ENCODE data around the gene DIDO1. TPM values are rescaled to one million over a fixed set of nuclear protein-coding genes. Genes with fewer than 3 reads are reported as not detected.
A peak's percentile ranks its signal among the peaks of the same experiment; 100 is the strongest.

DIDO1 gene
- total RNA-seq, 2 donors from 2014 or later: 63.8 to 80.4 TPM

- Histone ChIP-seq H3K27me3 (replicated peaks; ENCODE audit: insufficient read depth) (no peaks in the 10 kb centered on the region), H3K9me3 (no peaks in the 10 kb centered on the region), H3K27ac (no peak overlapping the region), H3K4me3 (peak overlapping the region; percentile 8), H3K36me3 (peaks cover 34% of the 10 kb centered on the region), H3K4me1 (ENCODE audit: control insufficient read depth in 1 of 2, low read depth in 2 of 2) (peaks cover 20 to 36% of the 10 kb centered on the region in 2 donors)
- DNase-seq (ENCODE audit: low spot score): no peak
- peak; percentile 60 for ATAC-seq (ENCODE audit: insufficient number of reproducible peaks, low FRiP score, low read depth)
- peak; percentile 92 for TF ChIP-seq CTCF (IDR thresholded peaks at IDR 0.05)
Observed at GRCh38 chr20:62900052-62900691, 26.1 kb downstream of the DIDO1 start.

GRCh38 chr20:62899633-62900051 lies 26.7 kb downstream of the DIDO1 start:
- Histone ChIP-seq H3K27ac (no peak overlapping the region), H3K4me3 (no peak overlapping the region), H3K27me3 (replicated peaks; ENCODE audit: insufficient read depth) (no peaks in the 10 kb centered on the region), H3K9me3 (no peaks in the 10 kb centered on the region), H3K36me3 (peaks cover 32% of the 10 kb centered on the region), H3K4me1 (ENCODE audit: control insufficient read depth in 1 of 2, low read depth in 2 of 2) (peaks cover 20 to 36% of the 10 kb centered on the region in 2 donors)
- DNase-seq (ENCODE audit: low spot score): no peak
- no peak for ATAC-seq (ENCODE audit: insufficient number of reproducible peaks, low FRiP score, low read depth)
- no peak for TF ChIP-seq CTCF (IDR thresholded peaks at IDR 0.05)

GRCh38 chr20:62898970-62899632 lies 27.2 kb downstream of the DIDO1 start:
- ATAC-seq (ENCODE audit: insufficient number of reproducible peaks, low FRiP score, low read depth): no peak
- Histone ChIP-seq H3K4me1 (ENCODE audit: control insufficient read depth in 1 of 2, low read depth in 2 of 2) (peaks cover 20 to 36% of the 10 kb centered on the region in 2 donors), H3K36me3 (peaks cover 34% of the 10 kb centered on the region), H3K4me3 (no peak overlapping the region), H3K9me3 (no peaks in the 10 kb centered on the region), H3K27ac (no peak overlapping the region), H3K27me3 (replicated peaks; ENCODE audit: insufficient read depth) (no peaks in the 10 kb centered on the region)
- no peak for TF ChIP-seq CTCF (IDR thresholded peaks at IDR 0.05)
- no peak for DNase-seq (ENCODE audit: low spot score)

GRCh38 chr20:62898093-62898964 lies 28.0 kb downstream of the DIDO1 start:
- ATAC-seq (ENCODE audit: insufficient number of reproducible peaks, low FRiP score, low read depth) (peak; percentile 37), DNase-seq (ENCODE audit: low spot score) (no peak)
- H3K36me3 ChIP-seq: peaks cover 34% of the 10 kb centered on the region
- peaks cover 20 to 36% of the 10 kb centered on the region in 2 donors for H3K4me1 ChIP-seq (ENCODE audit: control insufficient read depth in 1 of 2, low read depth in 2 of 2)
- no peaks in the 10 kb centered on the region for H3K9me3 ChIP-seq
- peak overlapping the region; percentile 45 to 52 for H3K27ac ChIP-seq
- H3K4me3 ChIP-seq: no peak overlapping the region
- H3K27me3 ChIP-seq (replicated peaks; ENCODE audit: insufficient read depth): no peaks in the 10 kb centered on the region
- no peak for TF ChIP-seq CTCF (IDR thresholded peaks at IDR 0.05)

- ATAC-seq (ENCODE audit: insufficient number of reproducible peaks, low FRiP score, low read depth) (no peak), DNase-seq (ENCODE audit: low spot score) (no peak)
- no peak for TF ChIP-seq CTCF (IDR thresholded peaks at IDR 0.05)
- Histone ChIP-seq H3K27ac (peak overlapping the region; percentile 45 to 52), H3K4me3 (no peak overlapping the region), H3K27me3 (replicated peaks; ENCODE audit: insufficient read depth) (no peaks in the 10 kb centered on the region), H3K36me3 (peaks cover 36% of the 10 kb centered on the region), H3K4me1 (ENCODE audit: control insufficient read depth in 1 of 2, low read depth in 2 of 2) (peaks cover 20 to 36% of the 10 kb centered on the region in 2 donors), H3K9me3 (no peaks in the 10 kb centered on the region)
Observed at GRCh38 chr20:62897666-62898065, 28.6 kb downstream of the DIDO1 start.

All from thoracic aorta (tissue), 2 donors.